H1 (cell line): ENCODE results near the gene PRRX1. TPM values are rescaled to one million over a fixed set of nuclear protein-coding genes. Genes with fewer than 3 reads are reported as not detected.

Source experiments
- CTCF ChIA-PET: fragments of 300-600 bp; sonication (Branson Sonifier 250); formaldehyde crosslinking; loops from one replicate; lab custom pipeline; 2021; ENCODE audit not compliant: partially characterized antibody; lab: Charles Lee
- POLR2A ChIA-PET: fragments of 300-600 bp; sonication (Branson Sonifier 250); formaldehyde crosslinking; loops from one replicate; lab custom pipeline; 2021; ENCODE audit warnings: inconsistent platforms; ENCODE audit not compliant: partially characterized antibody; lab: Charles Lee
- DNase-seq, 2 experiments: peaks; one replicate each; pipeline versions ENCODE4 v3.0.0 to v3.0.0-alpha.2; 2010 to 2022; ENCODE audit warnings: low spot score in 2 of 2, low read depth in 1 of 2, mixed read lengths in 1 of 2
- FAIRE-seq: peaks from 2 replicates; lab custom pipeline; 2011; peaks lifted over from hg19 to GRCh38; lab: Jason Lieb, UNC
- H2AFZ ChIP-seq: 2 replicates; pipeline ENCODE4 v1.8.1; 2012; ENCODE audit warnings: low read length, inconsistent platforms
- H2AK5ac ChIP-seq: 2 replicates; pipeline ENCODE4 v1.6.1; 2013; ENCODE audit warnings: low read depth, low read length
- H2BK120ac ChIP-seq: replicated peaks from 2 replicates; pipeline ENCODE3; 2013; ENCODE audit warnings: low read depth, low read length, inconsistent platforms
- H2BK12ac ChIP-seq: 2 replicates; pipeline ENCODE4 v1.6.1; 2013; ENCODE audit warnings: low read depth, low read length
- H2BK15ac ChIP-seq: 2 replicates; pipeline ENCODE4 v1.6.1; 2013; ENCODE audit warnings: low read length
- H2BK20ac ChIP-seq: 2 replicates; pipeline ENCODE4 v1.6.1; 2013; ENCODE audit warnings: low read length
- H2BK5ac ChIP-seq: 2 replicates; pipeline ENCODE4 v1.6.1; 2013; ENCODE audit warnings: low read depth, low read length
- H3K14ac ChIP-seq: 2 replicates; pipeline ENCODE4 v1.6.1; 2013; ENCODE audit warnings: inconsistent platforms; ENCODE audit not compliant: insufficient read length
- H3K18ac ChIP-seq: 2 replicates; pipeline ENCODE4 v1.6.1; 2013; ENCODE audit warnings: low read length; ENCODE audit errors: extremely low read depth
- H3K23ac ChIP-seq: 2 replicates; pipeline ENCODE4 v1.6.1; 2013; ENCODE audit warnings: inconsistent platforms; ENCODE audit not compliant: insufficient read length
- H3K23me2 ChIP-seq: 2 replicates; pipeline ENCODE4 v1.6.1; 2013; ENCODE audit warnings: low read depth, low read length
- H3K27ac ChIP-seq: 2 replicates; pipeline ENCODE4 v1.6.1; 2011; ENCODE audit warnings: low read depth, low read length, inconsistent platforms
- H3K27me3 ChIP-seq, 4 experiments: replicated peaks in 1 of 4; 1 replicate in 1 of 4; 2 replicates in 3 of 4; pipeline versions ENCODE4 v1.6.1 to v1.8.1; 2011 to 2013; ENCODE audit warnings: low read length in 3 of 4, mild to moderate bottlenecking in 3 of 4, inconsistent platforms in 2 of 4, mixed read lengths in 2 of 4, moderate library complexity in 1 of 4; ENCODE audit not compliant: control insufficient read depth in 3 of 4, insufficient read depth in 3 of 4; ENCODE audit errors: extremely low read depth in 1 of 4
- H3K36me3 ChIP-seq, 4 experiments: 2 replicates each; pipeline versions ENCODE4 v1.6.1 to v1.8.1; 2011 to 2013; ENCODE audit warnings: mild to moderate bottlenecking in 4 of 4, low read length in 3 of 4, moderate library complexity in 2 of 4, control low read depth in 1 of 4, inconsistent platforms in 1 of 4; ENCODE audit not compliant: insufficient read depth in 4 of 4, control insufficient read depth in 2 of 4
- H3K4ac ChIP-seq: replicated peaks from 2 replicates; pipeline ENCODE3; 2013; ENCODE audit warnings: low read length, low read depth, mixed read lengths, inconsistent platforms; ENCODE audit not compliant: insufficient read length
- H3K4me1 ChIP-seq, 4 experiments: replicated peaks in 1 of 4; 1 replicate in 1 of 4; 2 replicates in 3 of 4; pipeline versions ENCODE4 v1.6.1 to v1.8.1; 2011 to 2013; ENCODE audit warnings: low read length in 3 of 4, inconsistent platforms in 2 of 4, mixed read lengths in 1 of 4; ENCODE audit not compliant: insufficient read depth in 4 of 4, control insufficient read depth in 3 of 4
- H3K4me2 ChIP-seq, 2 experiments: 2 replicates each; pipeline versions ENCODE4 v1.6.1 to v1.8.1; 2011 to 2013; ENCODE audit warnings: low read depth in 2 of 2, low read length in 2 of 2, control low read depth in 1 of 2, inconsistent platforms in 1 of 2, mild to moderate bottlenecking in 1 of 2; ENCODE audit not compliant: insufficient read depth in 1 of 2
- H3K4me3 ChIP-seq, 4 experiments: fragments of 200-600, 300-600 bp in 1 of 4; sonication (generic), shearing (Covaris generic), sonication (Bioruptor Twin) in 1 of 4; 2 replicates each; pipeline versions ENCODE4 v1.5.1 to v1.8.1; 2011 to 2016; ENCODE audit warnings: low read length in 4 of 4, low read depth in 3 of 4, control low read depth in 2 of 4, inconsistent platforms in 2 of 4, mild to moderate bottlenecking in 2 of 4, mixed read lengths in 1 of 4, moderate library complexity in 1 of 4; ENCODE audit not compliant: insufficient read depth in 2 of 4; ENCODE audit errors: extremely low read depth in 1 of 4
- H3K56ac ChIP-seq: replicated peaks from 2 replicates; pipeline ENCODE3; 2013; ENCODE audit warnings: low read depth, mild to moderate bottlenecking, mixed read lengths, low read length, inconsistent platforms; ENCODE audit not compliant: insufficient read length
- H3K79me1 ChIP-seq: 2 replicates; pipeline ENCODE4 v1.6.1; 2013; ENCODE audit warnings: low read depth, low read length, control low read depth
- H3K79me2 ChIP-seq, 2 experiments: 2 replicates each; pipeline versions ENCODE4 v1.6.1 to v1.8.1; 2012 to 2013; ENCODE audit warnings: low read length in 2 of 2, mild to moderate bottlenecking in 2 of 2, inconsistent platforms in 1 of 2; ENCODE audit not compliant: insufficient read depth in 2 of 2, control insufficient read depth in 1 of 2
- H3K9ac ChIP-seq, 4 experiments: replicated peaks in 1 of 4; 1 replicate in 1 of 4; 2 replicates in 3 of 4; pipeline versions ENCODE4 v1.6.1 to v1.8.1; 2011 to 2013; ENCODE audit warnings: low read depth in 3 of 4, low read length in 3 of 4, control low read depth in 2 of 4, mild to moderate bottlenecking in 2 of 4, moderate library complexity in 2 of 4, inconsistent platforms in 1 of 4; ENCODE audit errors: extremely low read depth in 1 of 4
- H3K9me3 ChIP-seq, 2 experiments: 2 replicates each; pipeline versions ENCODE4 v1.6.1 to v1.8.1; 2012 to 2013; ENCODE audit warnings: mild to moderate bottlenecking in 2 of 2, moderate library complexity in 2 of 2, control low read depth in 1 of 2, inconsistent platforms in 1 of 2, low read depth in 1 of 2, low read length in 1 of 2, mixed read lengths in 1 of 2; ENCODE audit not compliant: insufficient read depth in 2 of 2
- H4K20me1 ChIP-seq, 2 experiments: replicated peaks in 1 of 2; 2 replicates each; pipeline versions ENCODE3 to v1.8.1; 2011 to 2013; ENCODE audit warnings: inconsistent platforms in 2 of 2, low read length in 2 of 2, mild to moderate bottlenecking in 1 of 2; ENCODE audit not compliant: insufficient read depth in 2 of 2, control insufficient read depth in 1 of 2
- H4K5ac ChIP-seq: 2 replicates; pipeline ENCODE4 v1.6.1; 2013; ENCODE audit warnings: low read length, low read depth, mixed read lengths, inconsistent platforms; ENCODE audit not compliant: insufficient read length
- H4K8ac ChIP-seq: 2 replicates; pipeline ENCODE4 v1.8.0; 2013; ENCODE audit warnings: mild to moderate bottlenecking, moderate library complexity, low read length, inconsistent platforms; ENCODE audit not compliant: insufficient read depth; ENCODE audit errors: extremely low read depth
- H4K91ac ChIP-seq: replicated peaks from 2 replicates; pipeline ENCODE3; 2013; ENCODE audit warnings: low read length, mixed read lengths, inconsistent platforms; ENCODE audit not compliant: insufficient read length
- BACH1 ChIP-seq: IDR thresholded peaks from 2 replicates; pipeline ENCODE4 v1.6.1; 2012; ENCODE audit warnings: low read length, improper control_type of control experiment
- CBX8 ChIP-seq: fragments of 300-800, 300-1000 bp; sonication (generic); IDR thresholded peaks from 2 replicates; pipeline ENCODE4 v1.7.1; 2016; ENCODE audit warnings: low read depth, low read length, borderline replicate concordance
- EP300 ChIP-seq, 2 experiments: IDR thresholded peaks; 1 replicate in 1 of 2; 2 replicates in 1 of 2; pipeline ENCODE4 v1.6.1; 2011 to 2012; ENCODE audit warnings: low read depth in 2 of 2, low read length in 2 of 2, mild to moderate bottlenecking in 2 of 2, borderline replicate concordance in 1 of 2, inconsistent platforms in 1 of 2, moderate library complexity in 1 of 2
- FOSL1 ChIP-seq: IDR thresholded peaks from 2 replicates; pipeline ENCODE4 v1.6.1; 2011; ENCODE audit warnings: mild to moderate bottlenecking, low read depth, low read length, moderate library complexity; ENCODE audit not compliant: insufficient read depth
- HDAC2 ChIP-seq, 2 experiments: fragments of 300-600 bp in 1 of 2; sonication (generic) in 1 of 2; IDR thresholded peaks; 2 replicates each; pipeline ENCODE4 v1.6.1; 2011 to 2012; ENCODE audit warnings: low read depth in 2 of 2, low read length in 2 of 2, mild to moderate bottlenecking in 2 of 2, moderate library complexity in 2 of 2, borderline replicate concordance in 1 of 2, inconsistent platforms in 1 of 2
- POU5F1 ChIP-seq: IDR thresholded peaks from 2 replicates; pipeline ENCODE4 v1.6.1; 2011; ENCODE audit warnings: low read depth, mild to moderate bottlenecking, low read length, moderate library complexity
- RFX5 ChIP-seq: IDR thresholded peaks from 2 replicates; pipeline ENCODE4 v1.6.1; 2011; ENCODE audit warnings: low read depth, low read length, improper control_type of control experiment, borderline replicate concordance
- SIN3A ChIP-seq, 2 experiments: IDR thresholded peaks in 1 of 2; conservative IDR thresholded peaks in 1 of 2; 2 replicates each; pipeline ENCODE4 v1.6.1; 2011 to 2012; ENCODE audit warnings: low read length in 2 of 2, improper control_type of control experiment in 1 of 2, low read depth in 1 of 2, mild to moderate bottlenecking in 1 of 2
- SP1 ChIP-seq: IDR thresholded peaks from 2 replicates; pipeline ENCODE4 v1.6.1; 2011; ENCODE audit warnings: low read depth, low read length
- SUZ12 ChIP-seq: fragments of 200-600 bp; sonication (generic); IDR thresholded peaks from 2 replicates; pipeline ENCODE4 v1.6.1; 2012; ENCODE audit warnings: mild to moderate bottlenecking, inconsistent platforms, low read length, moderate library complexity, mixed read lengths
- TBP ChIP-seq: IDR thresholded peaks from 2 replicates; pipeline ENCODE4 v1.6.1; 2011; ENCODE audit warnings: low read depth, low read length, improper control_type of control experiment
- YY1 ChIP-seq: IDR thresholded peaks from 2 replicates; pipeline ENCODE4 v1.6.1; 2011; ENCODE audit warnings: low read depth, mild to moderate bottlenecking, low read length
- WGBS, 2 experiments: shearing (Covaris generic) in 1 of 2; methylation state at CpG; one replicate each; pipeline versions ENCODE4 v1.1.6 to v1.1.7; 2013 to 2015; ENCODE audit warnings: low lambda C conversion rate in 2 of 2, mixed read lengths in 2 of 2, inconsistent platforms in 1 of 2, low coverage in 1 of 2, missing lambda C conversion rate in 1 of 2; ENCODE audit not compliant: insufficient replicate concordance in 2 of 2, insufficient coverage in 1 of 2, insufficient read length in 1 of 2; ENCODE audit errors: extremely low coverage in 1 of 2, missing lambda C conversion rate in 1 of 2; 5-methylcytosine and 5-hydroxymethylcytosine counted together
- polyA plus RNA-seq, 7 experiments: library from polyadenylated mRNA; depleted of rRNA in 3 of 7; stranded (reverse) in 5 of 7; unstranded in 2 of 7; fragments of >200 nt in 5 of 7; fragments of 200-250 nt in 2 of 7; gene quantifications; 1 replicate in 5 of 7; 2 replicates in 1 of 7; 4 replicates in 1 of 7; pipeline versions ENCODE4 v1.2.1 to v1.2.3, GENCODE V29; 2011 to 2013; ENCODE audit warnings: missing spikeins in 2 of 7, mixed read lengths in 2 of 7
- total RNA-seq: library from RNA; stranded (reverse); fragmentation: NEBNext Ultra II Directional; extraction: Animal tissue kit (Norgen Biotek cat#: 25700); gene quantifications from 2 replicates; pipeline ENCODE4 v1.2.1, GENCODE V29; 2021

PRRX1 gene
- total and polyA plus RNA-seq, 2 of the 8 experiments (the other 6 are each of a cell fraction or from before 2014, with no cell fraction given): not detected

DNA sequence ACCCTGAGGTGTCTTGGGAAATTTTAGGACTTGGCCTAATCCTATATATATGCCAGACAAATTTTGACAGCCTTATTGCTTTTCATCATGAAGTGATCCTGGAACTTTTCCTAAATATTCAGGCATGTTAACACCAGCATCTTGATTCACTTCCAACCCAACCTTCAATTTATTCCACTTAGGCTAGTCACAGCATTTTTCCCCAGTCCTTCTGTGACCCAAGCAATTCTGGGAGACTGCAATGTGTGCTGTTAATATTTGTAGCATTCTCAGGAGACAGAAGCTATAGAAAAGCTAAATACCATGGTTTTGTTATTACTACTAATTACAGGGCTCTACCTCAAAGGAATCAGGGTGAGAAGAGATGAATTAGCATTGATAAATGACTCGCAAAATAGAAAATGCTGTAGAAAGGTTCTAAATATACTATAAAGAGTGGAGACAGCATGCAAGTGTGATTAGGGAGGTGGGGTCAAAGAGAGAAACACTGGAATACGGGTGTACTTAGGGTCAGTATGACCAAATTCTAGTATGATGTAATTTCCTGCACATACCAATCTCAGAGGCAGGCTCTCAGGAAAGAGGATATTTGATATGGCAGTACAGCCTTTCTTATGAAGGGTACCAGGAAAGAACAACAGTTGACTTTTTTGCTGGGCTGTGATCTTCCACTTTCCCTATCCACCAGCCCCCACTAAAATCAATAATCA lies 29.1 kb downstream of the PRRX1 start:
- Histone ChIP-seq H3K36me3 (no peaks in the 10 kb centered on the region), H2BK20ac (no peak overlapping the region), H2AK5ac (no peak overlapping the region), H3K23me2 (no peaks in the 10 kb centered on the region; the same call in 1 of the 2 replicates), H3K4me3 (no peak overlapping the region), H4K8ac (no peak overlapping the region), H3K27ac (no peak overlapping the region), H3K9me3 (no peaks in the 10 kb centered on the region), H3K4me2 (no peak overlapping the region), H3K79me2 (no peaks in the 10 kb centered on the region), H3K27me3 (no peaks in the 10 kb centered on the region), H3K4ac (no peak overlapping the region), H2BK120ac (no peak overlapping the region), H3K23ac (no peak overlapping the region), H3K9ac (no peak overlapping the region), H4K91ac (no peak overlapping the region), H3K79me1 (no peaks in the 10 kb centered on the region), H3K56ac (no peak overlapping the region), H4K5ac (no peak overlapping the region), H2BK5ac (no peak overlapping the region), H3K18ac (no peak overlapping the region), H2BK15ac (no peak overlapping the region), H3K14ac (no peak overlapping the region), H2BK12ac (no peak overlapping the region), H3K4me1 (no peaks in the 10 kb centered on the region), H2AFZ (no peak overlapping the region), H4K20me1 (no peaks in the 10 kb centered on the region)
- CTCF ChIA-PET: interaction anchor here (0.8 to 0.9 kb wide), 2 partner anchors 31 to 236 kb away, joined by 3 read pairs; no protein-coding TSS in a partner anchor
- FAIRE-seq (no peak), DNase-seq (no peak)
- 88% methylated on average over 2 of the region's 2 CpGs; no CpG with 5 or more reads in 1 of the 2 experiments for WGBS, 2 experiments
- POLR2A ChIA-PET: interaction anchor here (0.6 to 0.8 kb wide), 2 partner anchors 19 to 63 kb away, joined by 3 read pairs; no protein-coding TSS in a partner anchor
- TF ChIP-seq CBX8 (no peak), SP1 (no peak), TBP (no peak), SIN3A (conservative IDR thresholded peaks at IDR 0.05 in 1 of 2, IDR thresholded peaks at IDR 0.05 in 1 of 2; ENCODE audit: low read depth in 1 of 2, low read length in 2 of 2) (no peak), SUZ12 (no peak), FOSL1 (no peak), YY1 (no peak), EP300 (IDR thresholded peaks at IDR 0.05; ENCODE audit: borderline replicate concordance in 1 of 2, low read depth in 2 of 2, low read length in 2 of 2) (no peak), RFX5 (no peak), POU5F1 (no peak), HDAC2 (IDR thresholded peaks at IDR 0.05; ENCODE audit: borderline replicate concordance in 1 of 2, low read depth in 2 of 2, low read length in 2 of 2) (no peak), BACH1 (no peak)
